NB4 (cell line): ENCODE measurements around the gene SFI1.

ENCODE experiments used
- MYC ChIP-seq: IDR thresholded peaks from 2 replicates; pipeline ENCODE4 v1.6.1; 2011; ENCODE audit warnings: low read depth, low read length
- POLR2A ChIP-seq: IDR thresholded peaks from 2 replicates; pipeline ENCODE4 v1.6.1; 2011; ENCODE audit warnings: mild to moderate bottlenecking; ENCODE audit not compliant: insufficient read length; ENCODE audit errors: extremely low read depth
- TF ChIP-seq, protein P1 (sequence below): IDR thresholded peaks from one replicate; pipeline ENCODE4 v1.5.1; 2012; ENCODE audit warnings: low read depth, low read length
- TF ChIP-seq, protein P2 (sequence below): IDR thresholded peaks from 2 replicates; pipeline ENCODE4 v1.6.1; 2011; ENCODE audit warnings: low read depth, low read length

DNA sequence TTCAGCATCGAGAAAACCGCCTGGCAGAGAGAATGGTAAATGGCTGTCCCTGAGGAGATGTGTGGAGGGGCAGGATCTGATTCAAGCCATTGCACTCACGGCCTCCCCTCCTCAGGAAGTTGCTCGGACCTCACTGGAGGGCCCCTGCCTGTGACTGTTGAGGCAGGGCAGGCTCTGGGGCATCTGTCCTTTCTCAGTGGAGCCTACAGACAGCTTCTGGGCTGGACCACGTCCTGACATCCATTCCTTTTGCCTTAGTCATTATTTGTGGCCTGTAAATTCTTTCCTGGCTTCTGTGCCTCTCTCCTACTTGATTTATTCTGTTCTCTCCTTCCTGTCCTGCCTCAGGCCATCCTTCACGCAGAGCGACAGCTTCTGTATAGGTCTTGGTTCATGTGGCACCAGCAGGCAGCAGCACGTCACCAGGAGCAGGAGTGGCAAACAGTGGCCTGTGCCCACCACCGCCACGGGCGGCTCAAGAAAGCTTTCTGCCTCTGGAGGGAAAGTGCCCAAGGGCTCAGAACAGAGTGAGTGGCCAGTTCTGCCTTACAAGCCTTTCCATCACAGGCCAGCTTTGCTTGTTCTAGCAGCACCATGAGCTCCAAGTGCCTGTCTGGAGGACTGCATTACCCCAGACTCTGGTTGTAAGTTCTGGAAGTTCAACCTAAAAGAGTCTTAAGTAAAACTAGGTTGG lies 106.1 kb downstream of the SFI1 start:
- TF ChIP-seq, protein P1, sequence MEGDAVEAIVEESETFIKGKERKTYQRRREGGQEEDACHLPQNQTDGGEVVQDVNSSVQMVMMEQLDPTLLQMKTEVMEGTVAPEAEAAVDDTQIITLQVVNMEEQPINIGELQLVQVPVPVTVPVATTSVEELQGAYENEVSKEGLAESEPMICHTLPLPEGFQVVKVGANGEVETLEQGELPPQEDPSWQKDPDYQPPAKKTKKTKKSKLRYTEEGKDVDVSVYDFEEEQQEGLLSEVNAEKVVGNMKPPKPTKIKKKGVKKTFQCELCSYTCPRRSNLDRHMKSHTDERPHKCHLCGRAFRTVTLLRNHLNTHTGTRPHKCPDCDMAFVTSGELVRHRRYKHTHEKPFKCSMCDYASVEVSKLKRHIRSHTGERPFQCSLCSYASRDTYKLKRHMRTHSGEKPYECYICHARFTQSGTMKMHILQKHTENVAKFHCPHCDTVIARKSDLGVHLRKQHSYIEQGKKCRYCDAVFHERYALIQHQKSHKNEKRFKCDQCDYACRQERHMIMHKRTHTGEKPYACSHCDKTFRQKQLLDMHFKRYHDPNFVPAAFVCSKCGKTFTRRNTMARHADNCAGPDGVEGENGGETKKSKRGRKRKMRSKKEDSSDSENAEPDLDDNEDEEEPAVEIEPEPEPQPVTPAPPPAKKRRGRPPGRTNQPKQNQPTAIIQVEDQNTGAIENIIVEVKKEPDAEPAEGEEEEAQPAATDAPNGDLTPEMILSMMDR, result no peak
- TF ChIP-seq POLR2A (no peak), MYC (no peak)
- TF ChIP-seq, protein P2, sequence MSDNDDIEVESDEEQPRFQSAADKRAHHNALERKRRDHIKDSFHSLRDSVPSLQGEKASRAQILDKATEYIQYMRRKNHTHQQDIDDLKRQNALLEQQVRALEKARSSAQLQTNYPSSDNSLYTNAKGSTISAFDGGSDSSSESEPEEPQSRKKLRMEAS, result no peak
